ENCODE measurements around the gene COL6A1.

The COL6A1 gene

DNA sequence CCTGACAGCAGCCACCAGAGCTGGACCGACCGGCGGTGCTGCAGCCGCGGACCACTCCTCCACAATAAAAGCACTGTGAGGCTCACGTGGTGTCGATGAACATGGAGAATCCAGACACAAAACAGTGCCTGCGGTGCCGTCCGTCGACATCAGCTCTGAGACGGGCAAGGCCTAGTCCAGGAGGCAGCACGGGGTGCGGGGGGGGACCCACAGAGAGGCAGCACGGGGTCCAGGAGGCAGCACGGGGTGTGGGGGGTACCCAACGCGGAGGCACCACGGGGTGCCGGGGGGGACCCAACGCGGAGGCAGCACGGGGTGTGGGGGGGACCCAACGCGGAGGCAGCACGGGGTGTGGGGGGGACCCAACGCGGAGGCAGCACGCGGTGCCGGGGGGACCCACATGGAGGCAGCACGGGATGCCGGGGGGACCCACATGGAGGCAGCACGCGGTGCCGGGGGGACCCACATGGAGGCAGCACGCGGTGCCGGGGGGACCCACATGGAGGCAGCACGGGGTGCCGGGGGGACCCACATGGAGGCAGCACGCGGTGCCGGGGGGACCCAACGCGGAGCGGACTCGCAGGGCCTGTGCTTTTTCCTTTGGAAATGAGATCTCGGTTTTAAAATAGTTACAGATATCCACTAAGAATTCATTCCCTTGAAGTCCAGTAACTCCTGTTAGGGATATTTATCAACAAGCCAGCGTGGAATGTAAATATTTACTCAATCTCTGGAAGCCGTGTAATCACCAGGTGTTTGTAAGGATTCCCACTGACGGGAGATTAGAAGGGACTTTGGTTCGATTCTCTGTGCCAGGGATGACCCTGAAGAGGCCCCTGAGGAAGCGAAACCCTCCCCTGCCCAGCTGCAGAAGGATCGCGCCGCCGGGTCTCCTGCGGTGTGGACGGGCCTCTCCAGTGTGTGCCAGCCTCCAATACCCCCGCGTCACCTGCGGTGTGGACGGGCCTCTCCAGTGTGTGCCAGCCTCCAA lies 52.1 kb downstream of the COL6A1 start:
- Histone ChIP-seq H3K4me3 (ENCODE audit: insufficient read length, low read depth) (no peak overlapping the region), H3K4me1 (ENCODE audit: insufficient read depth, insufficient read length) (peaks cover 13% of the 10 kb centered on the region), H3K27me3 (ENCODE audit: insufficient read depth, insufficient read length) (no peaks in the 10 kb centered on the region), H3K9me3 (ENCODE audit: insufficient read depth, low read length) (peaks cover 17% of the 10 kb centered on the region), H3K9ac (ENCODE audit: insufficient read length, low read depth) (no peak overlapping the region), H3K36me3 (ENCODE audit: insufficient read depth, insufficient read length, low read length) (no peaks in the 10 kb centered on the region)
- no peak for DNase-seq (ENCODE audit: low read depth, low spot score)
- no peak for TF ChIP-seq ZNF274 (IDR thresholded peaks at IDR 0.05; ENCODE audit: low read depth, low read length)
- TF ChIP-seq YY1 (IDR thresholded peaks at IDR 0.05; ENCODE audit: insufficient read depth, insufficient read length): no peak
- no peak for TF ChIP-seq SUZ12 (IDR thresholded peaks at IDR 0.05; ENCODE audit: extremely low read depth, insufficient read depth, insufficient read length)

DNA sequence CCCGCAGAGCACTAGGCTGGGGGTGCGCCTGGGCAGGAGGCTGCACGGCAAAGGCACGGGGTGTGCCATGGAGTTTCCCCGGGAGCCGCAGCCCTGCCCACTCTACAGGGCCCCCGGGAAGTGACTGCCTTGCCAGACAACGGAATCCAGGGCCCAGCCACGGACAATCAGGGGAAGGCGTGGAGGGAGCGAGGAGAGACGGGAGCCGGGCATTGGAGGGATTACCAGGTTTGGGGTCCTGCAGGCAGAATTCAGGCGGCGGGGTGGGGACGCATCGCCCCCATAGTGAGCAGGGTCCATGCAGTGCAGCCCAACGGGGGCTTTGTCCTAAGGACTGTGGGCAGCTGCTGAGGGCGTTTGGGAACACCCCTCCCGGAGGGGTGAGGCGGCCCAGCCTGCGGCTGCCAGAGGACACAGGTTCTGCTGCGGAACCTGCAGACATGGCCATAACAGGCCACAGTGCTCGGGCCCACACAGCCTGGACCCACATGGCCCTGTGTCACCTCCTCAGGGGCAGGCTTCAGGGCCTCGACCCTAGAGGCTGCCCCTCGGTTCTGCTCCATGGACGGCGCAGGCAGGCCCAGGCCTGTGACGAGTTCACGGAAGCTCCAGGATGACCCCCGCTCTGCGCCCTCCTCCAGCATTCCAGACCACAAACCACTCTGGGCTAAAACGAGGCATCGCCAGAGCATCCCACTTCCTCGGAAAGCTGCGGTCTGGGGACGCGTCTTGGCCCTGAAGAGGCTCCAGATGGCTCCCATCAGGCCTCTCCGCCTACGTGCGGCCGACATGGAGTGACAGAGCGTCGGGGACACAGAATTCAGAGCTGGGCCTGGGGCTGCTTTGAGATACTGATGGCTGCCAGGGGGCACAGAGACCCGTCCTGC lies 54.5 kb downstream of the COL6A1 start:
- no peak for DNase-seq (ENCODE audit: low read depth, low spot score)
- Histone ChIP-seq H3K9me3 (ENCODE audit: insufficient read depth, low read length) (no peaks in the 10 kb centered on the region), H3K4me1 (ENCODE audit: insufficient read depth, insufficient read length) (peaks cover 18% of the 10 kb centered on the region), H3K9ac (ENCODE audit: insufficient read length, low read depth) (no peak overlapping the region), H3K27me3 (ENCODE audit: insufficient read depth, insufficient read length) (no peaks in the 10 kb centered on the region), H3K36me3 (ENCODE audit: insufficient read depth, insufficient read length, low read length) (no peaks in the 10 kb centered on the region), H3K4me3 (ENCODE audit: insufficient read length, low read depth) (no peak overlapping the region)
- TF ChIP-seq SUZ12 (IDR thresholded peaks at IDR 0.05; ENCODE audit: extremely low read depth, insufficient read depth, insufficient read length) (no peak), ZNF274 (IDR thresholded peaks at IDR 0.05; ENCODE audit: low read depth, low read length) (no peak), YY1 (IDR thresholded peaks at IDR 0.05; ENCODE audit: insufficient read depth, insufficient read length) (no peak)

DNA sequence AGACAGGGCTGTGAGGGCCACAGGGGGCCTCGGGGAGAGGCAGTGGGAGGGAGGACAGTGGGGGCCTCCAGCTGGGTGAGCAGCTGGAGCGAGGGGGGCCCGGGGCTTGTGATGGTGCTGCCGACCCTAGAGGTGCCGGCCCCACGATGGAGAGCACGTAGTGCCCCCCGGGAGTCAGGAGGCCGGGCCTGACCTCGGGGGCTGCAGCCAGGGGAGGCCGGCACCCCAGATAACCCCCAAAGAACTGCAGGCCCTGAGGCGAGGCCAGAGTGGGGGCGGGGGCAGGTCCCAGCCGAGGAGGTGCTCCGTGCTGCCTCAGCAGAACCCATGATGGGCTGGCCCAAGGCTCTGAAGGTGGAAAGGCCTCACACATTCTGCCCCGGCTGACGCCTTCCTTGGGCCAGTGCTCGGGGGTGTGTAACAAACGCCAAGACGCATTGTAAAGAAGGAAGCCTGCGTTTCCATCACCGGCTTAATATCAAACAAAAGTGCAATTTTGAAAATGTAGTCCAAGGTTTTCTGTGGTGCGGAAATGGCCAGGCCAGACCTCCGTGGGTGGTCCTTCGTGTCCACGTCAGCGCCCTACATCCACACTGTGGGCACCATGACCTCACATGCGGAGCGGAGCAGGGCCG lies 55.2 kb downstream of the COL6A1 start:
- no peak for DNase-seq (ENCODE audit: low read depth, low spot score)
- no peaks in the 10 kb centered on the region for H3K9me3 ChIP-seq (ENCODE audit: insufficient read depth, low read length)
- TF ChIP-seq ZNF274 (IDR thresholded peaks at IDR 0.05; ENCODE audit: low read depth, low read length) (no peak), YY1 (IDR thresholded peaks at IDR 0.05; ENCODE audit: insufficient read depth, insufficient read length) (no peak), SUZ12 (IDR thresholded peaks at IDR 0.05; ENCODE audit: extremely low read depth, insufficient read depth, insufficient read length) (no peak)
- no peaks in the 10 kb centered on the region for H3K36me3 ChIP-seq (ENCODE audit: insufficient read depth, insufficient read length, low read length)
- H3K27me3 ChIP-seq (ENCODE audit: insufficient read depth, insufficient read length): no peaks in the 10 kb centered on the region
- no peak overlapping the region for H3K4me3 ChIP-seq (ENCODE audit: insufficient read length, low read depth)
- H3K4me1 ChIP-seq (ENCODE audit: insufficient read depth, insufficient read length): peaks cover 18% of the 10 kb centered on the region
- H3K9ac ChIP-seq (ENCODE audit: insufficient read length, low read depth): peak overlapping the region; percentile 18

DNA sequence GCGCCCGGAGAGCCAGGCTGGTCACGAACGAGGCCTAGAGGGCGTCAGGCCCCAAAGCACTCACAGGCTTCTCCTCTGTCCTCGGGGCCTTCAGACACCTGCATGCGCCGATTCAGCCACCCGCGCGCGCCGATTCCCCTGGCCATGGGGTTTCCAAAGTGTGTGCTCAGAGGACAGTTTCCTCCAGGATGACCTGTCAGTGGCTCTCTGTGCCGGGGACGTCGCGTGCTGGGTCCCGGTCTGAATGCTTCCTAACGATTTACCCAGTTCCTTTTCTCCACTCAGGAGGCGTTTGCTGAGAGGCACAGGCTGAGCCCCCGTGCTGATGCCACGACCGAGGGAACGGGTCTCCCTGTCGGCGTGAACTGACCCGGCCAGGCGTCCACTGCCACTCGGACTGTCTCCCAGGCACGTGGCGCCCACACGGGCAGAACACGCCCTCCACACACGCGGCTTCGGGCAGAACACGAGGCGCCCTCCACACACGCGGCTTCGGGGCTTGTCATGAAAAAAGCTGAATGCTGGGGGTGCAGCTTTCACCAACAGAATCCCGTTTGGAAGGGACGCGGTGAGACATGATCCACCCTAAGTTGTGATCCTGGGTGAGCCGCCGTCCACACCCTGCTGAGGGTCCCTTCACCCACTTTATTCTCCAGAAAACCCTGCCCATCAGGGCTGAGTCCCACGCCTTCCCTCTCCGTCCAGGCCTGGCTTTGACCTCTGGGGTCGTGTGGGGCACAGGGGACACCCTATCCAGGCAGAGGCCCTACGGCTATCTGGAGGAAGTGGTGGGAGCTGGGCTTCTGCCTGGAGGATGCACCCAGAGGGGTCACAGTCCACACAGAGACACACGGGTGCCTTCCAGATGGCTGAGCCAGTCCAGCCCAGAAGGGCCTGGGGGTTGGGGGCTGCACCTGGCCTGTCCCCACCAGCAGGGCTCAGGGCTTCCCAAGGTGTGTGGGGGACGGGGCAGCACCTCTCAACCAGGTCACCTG lies 56.1 kb downstream of the COL6A1 start:
- Histone ChIP-seq H3K4me1 (ENCODE audit: insufficient read depth, insufficient read length) (peaks cover 18% of the 10 kb centered on the region), H3K9me3 (ENCODE audit: insufficient read depth, low read length) (no peaks in the 10 kb centered on the region), H3K36me3 (ENCODE audit: insufficient read depth, insufficient read length, low read length) (no peaks in the 10 kb centered on the region), H3K27me3 (ENCODE audit: insufficient read depth, insufficient read length) (no peaks in the 10 kb centered on the region), H3K9ac (ENCODE audit: insufficient read length, low read depth) (no peak overlapping the region), H3K4me3 (ENCODE audit: insufficient read length, low read depth) (no peak overlapping the region)
- no peak for DNase-seq (ENCODE audit: low read depth, low spot score)
- TF ChIP-seq SUZ12 (IDR thresholded peaks at IDR 0.05; ENCODE audit: extremely low read depth, insufficient read depth, insufficient read length) (no peak), ZNF274 (IDR thresholded peaks at IDR 0.05; ENCODE audit: low read depth, low read length) (no peak), YY1 (IDR thresholded peaks at IDR 0.05; ENCODE audit: insufficient read depth, insufficient read length) (no peak)

DNA sequence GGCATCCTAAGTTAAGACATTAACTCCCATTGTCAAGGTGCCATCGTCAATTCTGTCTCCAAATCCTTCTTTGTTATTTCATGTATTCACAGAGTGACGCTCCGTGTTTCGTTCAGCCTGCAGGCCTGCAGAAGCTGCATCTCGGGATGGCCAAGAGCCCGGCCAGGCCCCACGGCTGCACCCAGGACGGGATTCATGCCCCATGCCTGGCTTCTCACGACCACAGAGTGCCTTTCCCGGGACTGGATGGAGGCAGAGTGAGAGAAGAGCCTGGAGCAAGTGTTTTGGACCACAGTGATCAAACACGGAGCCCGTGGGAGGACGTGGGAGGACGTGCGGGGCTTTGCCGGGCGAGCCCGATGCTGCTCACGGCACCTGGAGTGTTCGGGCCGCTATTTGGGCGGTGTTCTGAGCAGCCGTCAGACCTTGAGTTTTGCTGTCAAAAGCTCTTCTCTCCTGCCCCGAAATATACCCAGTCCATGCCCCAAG lies 56.8 kb downstream of the COL6A1 start:
- Histone ChIP-seq H3K9ac (ENCODE audit: insufficient read length, low read depth) (no peak overlapping the region), H3K4me3 (ENCODE audit: insufficient read length, low read depth) (no peak overlapping the region), H3K9me3 (ENCODE audit: insufficient read depth, low read length) (no peaks in the 10 kb centered on the region), H3K36me3 (ENCODE audit: insufficient read depth, insufficient read length, low read length) (no peaks in the 10 kb centered on the region), H3K4me1 (ENCODE audit: insufficient read depth, insufficient read length) (peaks cover 18% of the 10 kb centered on the region), H3K27me3 (ENCODE audit: insufficient read depth, insufficient read length) (no peaks in the 10 kb centered on the region)
- DNase-seq (ENCODE audit: low read depth, low spot score): no peak
- TF ChIP-seq ZNF274 (IDR thresholded peaks at IDR 0.05; ENCODE audit: low read depth, low read length) (no peak), YY1 (IDR thresholded peaks at IDR 0.05; ENCODE audit: insufficient read depth, insufficient read length) (no peak), SUZ12 (IDR thresholded peaks at IDR 0.05; ENCODE audit: extremely low read depth, insufficient read depth, insufficient read length) (no peak)

DNA sequence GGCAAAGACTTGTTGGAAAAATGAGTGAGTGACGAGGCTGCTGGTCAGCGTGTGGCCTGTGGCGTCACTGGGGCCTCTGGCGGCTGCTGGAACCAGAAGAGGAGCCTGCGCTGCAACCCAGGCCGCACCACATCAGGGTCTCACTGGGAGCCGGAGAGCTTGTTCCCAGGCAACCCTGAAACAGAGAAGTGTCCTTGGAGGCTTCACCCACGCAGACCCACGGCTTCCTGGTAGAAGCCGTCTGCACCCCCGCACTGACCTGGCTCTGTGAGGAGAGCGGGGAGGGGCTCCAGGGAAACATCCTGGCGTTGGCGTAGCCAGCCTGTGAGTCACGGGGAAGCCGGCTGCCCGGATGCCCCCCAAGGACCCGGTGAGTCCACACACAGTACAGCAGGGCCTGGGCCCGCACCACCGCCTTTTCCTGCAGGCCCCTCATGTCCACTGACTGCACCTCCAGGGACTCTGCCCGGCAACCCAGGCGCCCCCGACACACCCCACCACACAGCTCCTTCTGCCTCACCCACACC lies 57.4 kb downstream of the COL6A1 start:
- no peak for TF ChIP-seq ZNF274 (IDR thresholded peaks at IDR 0.05; ENCODE audit: low read depth, low read length)
- TF ChIP-seq YY1 (IDR thresholded peaks at IDR 0.05; ENCODE audit: insufficient read depth, insufficient read length): no peak
- no peak for TF ChIP-seq SUZ12 (IDR thresholded peaks at IDR 0.05; ENCODE audit: extremely low read depth, insufficient read depth, insufficient read length)
- H3K9me3 ChIP-seq (ENCODE audit: insufficient read depth, low read length): no peaks in the 10 kb centered on the region
- H3K9ac ChIP-seq (ENCODE audit: insufficient read length, low read depth): peak overlapping the region; percentile 24
- no peaks in the 10 kb centered on the region for H3K27me3 ChIP-seq (ENCODE audit: insufficient read depth, insufficient read length)
- no peak overlapping the region for H3K4me3 ChIP-seq (ENCODE audit: insufficient read length, low read depth)
- no peaks in the 10 kb centered on the region for H3K36me3 ChIP-seq (ENCODE audit: insufficient read depth, insufficient read length, low read length)
- no peak for DNase-seq (ENCODE audit: low read depth, low spot score)
- H3K4me1 ChIP-seq (ENCODE audit: insufficient read depth, insufficient read length): peaks cover 18% of the 10 kb centered on the region
